ENCODE results near the gene WDFY2. TPM values are rescaled to one million over a fixed set of nuclear protein-coding genes. Genes with fewer than 3 reads are reported as not detected.

Gene WDFY2
- total RNA-seq, 1 donor from 2014 or later: 9.1 TPM

DNA sequence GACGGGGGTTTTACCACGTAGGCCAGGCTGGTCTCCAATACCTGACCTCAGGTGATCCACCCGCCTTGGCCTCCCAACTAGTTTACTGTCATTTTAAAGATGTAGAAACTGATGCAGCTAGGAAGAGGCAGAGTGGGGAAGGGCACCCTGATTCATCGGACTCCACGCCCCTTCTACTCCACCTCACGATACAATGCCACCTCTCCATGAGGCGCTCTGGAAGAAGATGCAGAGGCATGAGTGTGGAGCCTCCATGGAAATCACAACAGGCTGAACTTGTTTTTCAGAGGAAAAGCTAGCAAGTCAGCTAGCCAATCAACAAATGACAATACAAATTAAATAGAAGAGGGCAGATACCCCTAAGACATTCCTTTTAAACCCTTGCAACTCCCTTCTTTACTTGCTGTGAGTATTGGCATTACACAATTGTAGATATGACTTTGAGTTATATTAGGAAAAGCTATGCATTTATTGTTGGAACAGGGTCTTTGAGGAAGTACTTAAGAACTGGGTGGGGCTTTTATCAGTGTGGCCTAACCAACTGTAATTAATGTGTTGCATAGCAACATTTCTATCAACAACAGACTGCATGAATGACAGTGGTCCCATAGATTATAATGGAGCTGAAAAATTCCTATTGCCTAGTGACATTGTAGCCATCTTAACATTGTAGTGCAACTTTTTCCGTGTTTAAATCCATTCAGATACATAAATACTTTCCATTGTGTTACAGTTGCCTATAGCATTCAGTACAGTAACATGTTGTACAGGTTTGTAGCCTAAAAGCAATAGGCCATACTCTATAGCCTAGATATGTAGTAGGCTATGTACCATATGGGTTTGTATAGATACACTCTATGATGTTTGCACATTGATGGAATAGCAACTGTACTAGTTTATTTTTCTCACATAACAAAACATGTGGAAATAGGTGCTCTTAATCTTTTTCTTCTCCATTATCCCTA, 17.6 kb downstream of the WDFY2 start:
- DNase-seq (ENCODE audit: low read depth): no peak

DNA sequence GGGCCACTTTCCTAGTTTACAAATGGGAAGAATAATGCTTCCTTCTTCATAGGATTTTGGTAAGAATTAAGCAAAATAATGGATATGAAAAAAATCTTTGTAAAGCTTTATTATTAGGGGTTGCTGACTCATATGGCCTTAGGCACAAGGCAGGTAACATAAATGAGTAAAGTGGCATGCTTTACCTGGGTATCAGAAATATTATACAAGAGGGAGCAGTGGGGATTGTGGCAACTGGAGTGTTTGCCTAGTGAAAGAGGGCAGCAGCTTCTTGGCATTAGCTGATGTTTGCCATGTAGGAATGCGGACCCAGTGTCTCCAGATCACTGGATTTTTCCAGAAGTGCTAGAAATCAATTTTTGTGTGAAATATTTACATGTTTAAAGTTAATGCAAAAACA, 19.5 kb downstream of the WDFY2 start:
- no peak for DNase-seq (ENCODE audit: low read depth)

DNA sequence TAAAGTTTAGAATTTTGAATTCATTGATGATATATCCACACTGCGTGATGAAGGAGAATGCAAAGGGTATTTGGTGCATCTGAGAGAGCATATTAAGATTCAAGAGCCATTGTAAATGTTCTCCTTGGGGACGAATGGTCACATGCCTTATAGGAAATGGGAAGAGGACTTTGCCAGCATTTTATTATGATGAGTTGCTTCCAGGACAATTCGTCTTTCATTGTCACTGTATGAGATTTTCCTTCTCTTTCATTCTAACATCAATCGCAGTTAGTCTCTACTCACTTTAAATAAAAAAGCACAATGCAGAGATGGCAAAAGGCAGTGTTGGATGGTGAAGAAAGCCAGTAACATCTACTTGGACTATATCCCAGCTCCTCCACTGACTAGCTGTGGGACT, 21.4 kb downstream of the WDFY2 start:
- no peak for DNase-seq (ENCODE audit: low read depth)

DNA sequence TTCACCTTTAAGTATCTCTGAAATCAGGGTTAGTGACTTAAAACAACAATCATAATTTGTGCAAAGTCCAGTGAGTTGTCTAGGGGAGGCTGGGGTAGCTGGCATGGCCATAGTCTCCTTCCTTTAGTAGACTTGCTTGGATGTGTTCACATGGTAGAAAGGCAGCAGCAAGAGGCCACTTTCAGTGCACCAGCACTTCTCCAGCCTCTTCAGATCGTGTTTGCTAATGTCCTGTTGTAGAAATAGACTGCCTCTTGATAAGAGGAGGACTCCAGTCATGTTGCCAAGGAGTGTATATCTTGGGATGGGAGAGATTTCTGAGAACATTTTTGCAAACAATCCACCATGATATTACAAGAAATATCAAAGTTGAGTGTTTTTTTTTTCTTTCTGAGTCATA, 22.9 kb downstream of the WDFY2 start:
- DNase-seq (ENCODE audit: low read depth): no peak

DNA sequence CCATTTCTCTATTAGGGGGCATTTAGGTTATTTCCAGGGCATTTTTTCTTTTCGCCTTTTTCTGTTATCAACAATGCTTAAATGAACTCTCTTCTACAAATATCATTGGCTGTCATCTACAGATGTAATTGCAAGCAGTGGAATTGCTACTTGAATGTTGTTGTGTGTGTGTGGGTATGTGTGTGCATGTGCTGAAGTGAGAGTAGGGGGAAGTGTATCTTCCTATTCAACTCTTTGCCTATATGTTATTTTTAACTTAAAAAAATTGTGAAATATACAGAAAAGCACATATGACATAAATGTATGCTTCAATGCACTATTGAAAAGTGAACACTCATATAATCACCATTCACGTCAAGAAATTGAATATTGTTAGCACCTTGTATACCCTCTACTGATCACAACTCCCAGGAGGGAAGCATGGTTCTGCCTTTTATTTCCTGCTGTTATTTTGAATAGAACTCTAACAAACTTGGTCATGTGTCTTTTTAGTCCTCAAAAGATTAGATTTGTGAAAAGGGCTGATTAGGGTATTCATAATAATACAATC, 24.7 kb downstream of the WDFY2 start:
- no peak for DNase-seq (ENCODE audit: low read depth)

DNA sequence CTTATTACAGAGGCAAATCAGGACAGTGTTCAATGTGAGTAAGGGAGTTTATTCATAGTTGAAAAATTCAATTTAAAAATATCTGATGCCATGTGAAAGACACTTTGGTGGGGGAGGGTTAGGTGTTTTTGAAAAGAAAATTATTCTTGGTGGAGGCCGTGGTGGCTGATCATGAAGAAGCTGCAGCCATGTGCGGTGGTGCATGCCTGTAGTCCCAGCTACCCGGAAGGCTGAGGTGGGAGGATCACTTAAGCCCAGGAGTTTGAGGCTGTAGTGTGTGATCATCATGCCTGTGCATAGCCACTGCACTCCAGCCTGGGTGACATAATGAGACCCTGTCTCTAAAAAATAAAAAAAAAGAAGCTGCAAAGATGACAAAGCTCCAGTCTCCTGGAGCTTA, 28.6 kb downstream of the WDFY2 start:
- no peak for DNase-seq (ENCODE audit: low read depth)

GRCh38 chr13:51613535-51613934, 29.3 kb downstream of the WDFY2 start:
- DNase-seq (ENCODE audit: low read depth): no peak

DNA sequence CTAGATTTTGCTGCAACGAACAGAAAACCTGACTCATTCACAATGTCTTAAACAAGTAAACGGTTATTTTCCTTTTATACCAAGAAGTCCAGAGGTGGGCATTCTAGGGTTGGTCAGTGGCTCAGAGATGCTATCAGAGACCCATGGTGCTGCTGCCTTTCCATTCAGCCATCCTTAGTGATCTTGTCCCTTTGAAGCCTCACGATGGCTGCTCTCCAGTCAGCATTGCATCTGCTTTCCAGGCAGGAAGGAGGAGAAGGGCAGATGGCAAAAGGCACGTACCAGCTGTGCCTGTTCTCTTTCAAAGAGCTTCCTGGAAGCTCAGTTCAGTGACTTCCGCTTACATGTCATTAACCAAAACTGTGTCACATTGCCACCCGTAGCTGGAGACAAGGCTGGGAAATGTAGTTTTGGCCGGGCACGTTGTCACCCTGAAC, 30.1 kb downstream of the WDFY2 start:
- DNase-seq (ENCODE audit: low read depth): peak; percentile 25

DNA sequence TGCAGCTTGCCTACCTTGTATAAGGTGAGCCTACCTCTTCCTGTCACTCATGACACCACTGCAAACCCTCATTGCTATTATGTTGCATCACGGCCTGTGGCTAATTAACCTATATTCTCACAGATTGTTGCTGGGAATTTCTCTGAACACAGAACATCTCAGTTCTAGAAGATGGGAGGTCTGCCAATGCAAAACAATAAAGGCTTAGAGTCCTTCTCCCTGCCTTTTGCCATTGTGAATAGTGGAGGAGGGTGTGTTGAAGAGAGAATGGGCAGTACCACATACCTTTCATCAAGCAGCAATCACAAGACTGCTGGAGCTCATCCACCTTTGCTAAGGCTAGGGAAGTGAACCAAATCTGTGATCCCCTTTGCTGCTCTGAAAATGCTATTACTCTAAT, 34.4 kb downstream of the WDFY2 start:
- peak; percentile 80 for DNase-seq (ENCODE audit: low read depth)

DNA sequence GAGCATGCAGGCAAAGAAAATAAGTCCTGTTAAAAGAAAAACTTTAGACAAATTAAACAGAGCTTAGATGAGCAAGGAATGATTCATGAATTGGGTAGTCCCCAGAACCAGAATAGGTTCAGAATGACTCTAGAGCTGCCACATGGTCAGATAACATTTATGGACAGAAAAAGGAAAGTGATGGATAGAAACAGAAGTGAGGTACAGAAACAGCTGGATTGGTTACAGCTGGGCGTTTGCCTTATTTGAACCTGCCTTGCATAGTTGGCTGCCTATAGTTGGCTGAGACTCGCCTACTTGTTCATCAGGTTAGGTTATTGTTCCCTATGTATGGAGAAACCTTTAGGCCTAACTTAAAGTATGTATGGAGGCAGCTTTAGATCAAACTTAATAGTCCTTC, 35.4 kb downstream of the WDFY2 start:
- DNase-seq (ENCODE audit: low read depth): peak; percentile 69

DNA sequence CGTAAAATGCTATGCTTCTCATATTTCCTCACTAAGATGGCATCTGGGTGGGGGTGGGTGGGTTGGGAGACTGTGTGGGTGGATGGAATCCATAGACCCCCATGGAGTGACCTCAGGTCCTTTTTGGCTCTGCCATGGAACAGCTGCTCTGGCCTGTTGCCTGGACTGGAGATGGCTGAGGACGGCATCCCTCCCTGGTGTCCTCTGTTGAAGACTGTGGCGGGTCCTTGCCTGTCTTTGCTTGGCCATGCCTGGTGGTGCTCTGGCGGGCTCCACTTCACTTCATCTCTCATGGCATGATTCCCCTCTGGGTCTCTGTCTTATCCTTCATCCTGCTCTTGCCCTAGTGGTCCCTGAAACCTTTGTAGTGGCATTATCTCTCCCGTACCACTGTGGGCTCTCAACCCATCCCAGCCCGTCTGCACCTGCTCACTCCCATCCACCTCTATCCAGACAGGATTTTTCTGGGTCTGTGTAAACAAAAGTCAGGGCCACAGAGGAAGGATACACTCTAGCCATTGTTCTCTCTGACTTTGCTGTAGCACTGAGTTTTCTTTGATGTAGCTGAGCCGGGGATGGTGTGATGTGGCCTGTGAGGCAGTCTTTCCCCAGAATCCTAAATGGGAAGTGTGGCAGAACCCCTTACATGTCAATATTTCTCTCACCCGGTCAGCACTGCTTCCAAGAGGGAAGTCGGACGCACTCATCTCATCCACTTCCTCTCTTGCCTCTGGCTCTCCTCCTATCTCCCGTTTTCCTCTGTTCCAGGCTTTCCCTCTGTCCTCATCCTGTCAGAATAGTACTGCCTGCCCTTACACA, 36.1 kb downstream of the WDFY2 start:
- no peak for DNase-seq (ENCODE audit: low read depth)

DNA sequence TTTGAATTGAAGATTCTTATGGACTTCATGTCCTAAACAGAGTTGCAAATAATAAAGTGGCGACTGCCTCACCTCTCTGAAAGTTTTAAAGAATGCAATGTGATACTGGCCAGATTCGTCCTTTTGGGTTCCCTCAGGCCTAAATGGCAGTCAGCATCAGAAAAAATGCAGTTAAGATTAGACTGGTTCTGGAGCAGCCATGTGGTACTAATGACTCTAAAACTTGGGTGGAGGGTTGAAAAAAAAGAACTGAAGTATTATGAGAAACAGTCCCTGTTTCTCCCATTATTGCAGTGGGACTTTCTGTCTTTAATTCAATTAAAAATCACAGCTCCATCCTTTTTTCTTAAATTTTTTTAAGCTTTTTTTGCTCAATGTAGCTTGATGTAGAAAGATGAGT, 37.3 kb downstream of the WDFY2 start:
- DNase-seq (ENCODE audit: low read depth): peak; percentile 58

DNA sequence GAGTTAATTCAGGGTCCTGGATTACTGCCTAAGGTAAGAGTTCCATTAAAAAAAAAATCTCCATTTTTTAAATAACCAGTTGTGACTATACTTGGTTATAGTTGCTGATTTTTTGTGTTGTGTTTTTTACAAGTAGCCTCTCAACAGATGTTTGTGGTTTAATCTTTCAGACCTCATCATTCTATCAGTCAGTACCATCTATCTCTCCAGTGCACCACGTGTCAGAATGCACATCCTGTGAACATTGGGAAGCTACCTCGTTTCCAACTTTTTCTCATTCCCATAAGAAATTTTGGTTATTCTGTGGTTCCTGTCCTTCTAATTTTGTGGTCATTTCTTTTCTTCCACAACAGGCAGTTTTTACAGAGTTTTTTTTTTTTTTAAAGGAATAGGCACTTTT, 39.2 kb downstream of the WDFY2 start:
- no peak for DNase-seq (ENCODE audit: low read depth)

- no peak for DNase-seq (ENCODE audit: low read depth)
These were observed 39.9 kb downstream of the WDFY2 start for GRCh38 chr13:51624207-51624606.

DNA sequence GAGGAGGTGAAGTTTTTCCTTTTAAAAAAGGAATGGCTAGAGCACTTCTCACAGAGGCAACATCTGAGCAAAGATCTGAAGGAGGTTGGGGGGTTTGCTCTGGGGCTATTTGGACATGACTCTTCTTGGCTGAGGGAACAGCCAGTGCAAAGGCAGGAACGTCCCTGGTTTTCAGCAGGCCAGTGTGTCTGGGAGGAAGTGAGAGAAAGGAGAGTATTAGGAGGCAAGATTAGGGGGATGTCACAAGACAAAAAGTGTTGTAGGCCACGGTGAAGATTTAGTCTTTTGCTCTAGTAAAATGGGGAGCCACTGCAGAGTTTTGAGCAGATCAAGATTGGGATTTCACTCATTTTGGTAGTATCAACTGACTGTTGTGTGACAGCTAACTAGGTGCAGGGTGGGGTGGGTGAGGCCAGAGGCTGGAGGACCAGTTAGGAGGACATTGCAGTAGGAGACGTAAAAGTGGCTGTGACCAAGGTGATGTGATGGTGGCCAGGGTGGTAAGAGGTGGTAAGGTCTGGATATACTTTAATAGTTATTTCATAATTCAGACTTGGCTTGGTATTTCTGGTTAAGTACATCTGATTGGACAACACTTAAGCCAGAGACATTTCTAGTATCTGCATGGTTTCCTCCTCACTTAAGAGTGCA, 40.6 kb downstream of the WDFY2 start:
- DNase-seq (ENCODE audit: low read depth): no peak

DNA sequence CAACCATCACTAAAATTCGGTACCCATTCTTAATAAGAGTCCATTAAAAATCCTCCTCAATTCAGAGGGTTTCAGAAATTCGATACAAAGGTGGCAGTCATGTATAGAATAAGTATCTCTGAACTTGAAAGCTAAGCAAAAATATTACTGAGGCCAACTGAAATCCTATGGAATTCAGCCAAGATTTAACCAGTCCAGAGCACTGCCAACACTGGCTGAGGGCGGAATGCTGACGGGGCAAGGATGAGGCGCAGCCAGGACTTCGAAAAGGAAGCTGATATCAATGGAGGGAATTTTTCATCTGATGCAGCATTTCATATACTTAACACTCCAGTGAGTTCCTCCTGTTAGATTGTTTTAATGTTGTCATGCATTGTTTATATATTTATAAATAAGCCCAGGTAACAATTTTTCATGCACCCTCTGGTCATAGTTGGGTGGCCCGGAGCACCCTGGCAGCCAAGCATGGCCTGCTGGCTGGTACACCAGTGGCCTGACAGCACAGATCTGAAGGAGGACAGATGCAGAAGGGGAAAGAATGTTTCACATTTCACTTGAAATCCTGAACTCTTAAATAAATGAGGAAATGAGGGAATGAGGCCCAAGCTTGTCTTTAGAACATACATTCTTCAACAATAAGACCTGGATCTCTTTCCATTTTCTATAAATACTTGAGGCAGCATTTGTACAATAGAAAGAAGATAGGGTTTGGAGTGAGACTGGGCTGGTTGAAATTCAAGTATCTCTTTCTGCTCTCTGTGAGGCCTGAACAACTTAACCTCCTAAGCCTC, 41.5 kb downstream of the WDFY2 start:
- peak; percentile 73 for DNase-seq (ENCODE audit: low read depth)

GRCh38 chr13:51626749-51627148, 42.5 kb downstream of the WDFY2 start:
- DNase-seq (ENCODE audit: low read depth): peak; percentile 56

DNA sequence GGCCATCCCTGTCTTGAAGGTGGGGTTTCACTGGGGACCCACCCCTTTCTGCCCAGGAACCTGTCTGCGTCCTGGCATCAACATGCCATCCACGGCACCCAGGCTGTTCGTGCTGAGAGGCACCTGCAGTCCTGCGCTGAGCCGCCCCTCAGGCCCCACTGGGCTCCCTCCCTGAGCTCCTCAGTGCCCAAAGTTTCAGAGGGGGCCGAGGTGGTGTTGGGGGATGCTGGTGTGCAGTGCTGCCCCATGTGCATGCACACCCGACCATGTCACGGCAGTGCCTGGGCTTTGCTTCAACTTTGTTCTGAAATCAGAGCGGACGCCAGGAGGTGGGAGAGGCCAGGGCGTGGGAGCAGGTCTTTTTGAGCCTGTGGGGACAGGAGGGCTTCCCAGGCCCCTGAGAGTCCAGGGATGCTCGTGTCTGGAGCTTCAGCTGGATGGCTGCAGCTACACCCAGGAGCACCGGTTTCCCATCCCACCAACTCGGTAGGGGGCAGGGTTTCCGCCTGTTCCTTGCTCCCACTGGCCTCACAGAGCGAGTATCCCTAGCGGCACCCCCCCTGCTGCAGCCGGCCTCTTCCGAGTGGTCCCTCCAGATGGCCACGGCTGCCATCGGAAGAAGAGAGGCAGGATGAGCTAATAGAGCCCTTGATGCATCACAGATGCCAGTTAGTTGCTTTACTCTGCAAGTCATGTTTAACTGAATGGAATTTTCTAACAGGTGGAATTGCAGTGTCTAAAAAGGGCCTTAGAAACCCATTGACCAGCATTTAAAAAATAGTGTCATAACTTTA, 44.0 kb downstream of the WDFY2 start:
- no peak for DNase-seq (ENCODE audit: low read depth)

GRCh38 chr13:51629491-51630287, 45.4 kb downstream of the WDFY2 start:
- peak; percentile 51 for DNase-seq (ENCODE audit: low read depth)

GRCh38 chr13:51630288-51630615, 46.0 kb downstream of the WDFY2 start:
- no peak for DNase-seq (ENCODE audit: low read depth)

Measured in renal cortical epithelial cell (primary cell).